ENCODE measurements around the gene LRRC47. TPM values are rescaled to one million over a fixed set of nuclear protein-coding genes. Genes with fewer than 3 reads are reported as not detected.

Gene LRRC47
- polyA plus RNA-seq, 1 donor from 2014 or later, result 21.4 TPM

- H3K27ac Mint-ChIP-seq, result no peak overlapping the region
- no peak overlapping the region for H3K4me3 Mint-ChIP-seq
- no peaks in the 10 kb centered on the region for H3K9me3 Mint-ChIP-seq
- peaks cover 11% of the 10 kb centered on the region for H3K36me3 Mint-ChIP-seq
- peaks cover 0 to 7% (median 0%) of the 10 kb centered on the region in 3 donors for H3K4me1 Mint-ChIP-seq
- no peaks in the 10 kb centered on the region for H3K27me3 Mint-ChIP-seq
Measured at GRCh38 chr1:3785456-3786157, 10.7 kb downstream of the LRRC47 start.

GRCh38 chr1:3785045-3785444, 11.3 kb downstream of the LRRC47 start:
- Mint-ChIP-seq H3K9me3 (no peaks in the 10 kb centered on the region), H3K4me3 (no peak overlapping the region), H3K36me3 (peaks cover 11% of the 10 kb centered on the region), H3K4me1 (peaks cover 0 to 7% (median 0%) of the 10 kb centered on the region in 3 donors), H3K27ac (no peak overlapping the region), H3K27me3 (no peaks in the 10 kb centered on the region)

DNA sequence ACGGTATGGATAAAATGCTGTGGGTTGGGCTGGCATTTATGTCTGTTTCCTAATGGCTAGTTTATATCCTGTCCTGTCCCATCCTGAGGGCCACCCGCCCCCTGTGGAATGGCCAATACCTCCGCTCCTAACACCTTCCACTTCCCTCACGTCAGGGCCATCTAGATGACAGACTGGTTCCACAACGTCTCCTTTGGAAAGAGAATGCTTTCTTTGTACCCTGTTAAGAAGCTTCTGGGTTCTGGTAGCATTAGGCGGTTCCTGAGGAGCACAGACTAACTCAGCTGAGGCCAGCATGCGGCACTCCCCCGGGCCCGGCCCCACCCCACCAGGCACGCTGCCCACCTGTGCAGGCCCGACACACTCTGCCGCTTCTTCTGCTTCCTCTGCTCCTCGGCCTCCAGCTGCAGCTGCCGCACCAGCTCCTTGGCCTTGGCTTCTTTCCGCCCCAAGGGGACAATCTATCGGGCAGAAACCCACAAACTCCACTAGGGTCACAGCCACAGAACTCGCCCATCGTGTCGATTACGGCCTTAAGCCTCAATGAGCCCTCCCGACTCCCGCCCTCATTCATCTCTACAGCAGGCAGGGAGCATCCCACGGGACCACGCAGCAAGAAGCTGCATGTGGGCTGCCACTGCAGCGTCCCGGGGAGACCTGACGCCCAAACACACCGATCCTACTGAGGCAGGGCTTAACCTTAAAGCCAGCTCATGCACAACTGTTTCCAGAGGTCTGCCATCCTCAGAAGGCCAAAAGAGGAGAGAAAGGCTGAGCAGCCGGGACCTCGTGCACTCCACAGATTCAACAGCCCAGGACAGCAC, 12.4 kb downstream of the LRRC47 start:
- Mint-ChIP-seq H3K27ac (no peak overlapping the region), H3K4me1 (peaks cover 0 to 7% (median 0%) of the 10 kb centered on the region in 3 donors), H3K27me3 (no peaks in the 10 kb centered on the region), H3K36me3 (peaks cover 11% of the 10 kb centered on the region), H3K9me3 (no peaks in the 10 kb centered on the region), H3K4me3 (no peak overlapping the region)

GRCh38 chr1:3780901-3781300, 15.4 kb downstream of the LRRC47 start:
- Mint-ChIP-seq H3K36me3 (peaks cover 11% of the 10 kb centered on the region), H3K4me1 (peaks cover under 1 to 2% (median under 1%) of the 10 kb centered on the region in 3 donors), H3K27me3 (no peaks in the 10 kb centered on the region), H3K9me3 (no peaks in the 10 kb centered on the region), H3K27ac (peak overlapping the region in 1 of 3 donors; percentile 31), H3K4me3 (no peak overlapping the region)

DNA sequence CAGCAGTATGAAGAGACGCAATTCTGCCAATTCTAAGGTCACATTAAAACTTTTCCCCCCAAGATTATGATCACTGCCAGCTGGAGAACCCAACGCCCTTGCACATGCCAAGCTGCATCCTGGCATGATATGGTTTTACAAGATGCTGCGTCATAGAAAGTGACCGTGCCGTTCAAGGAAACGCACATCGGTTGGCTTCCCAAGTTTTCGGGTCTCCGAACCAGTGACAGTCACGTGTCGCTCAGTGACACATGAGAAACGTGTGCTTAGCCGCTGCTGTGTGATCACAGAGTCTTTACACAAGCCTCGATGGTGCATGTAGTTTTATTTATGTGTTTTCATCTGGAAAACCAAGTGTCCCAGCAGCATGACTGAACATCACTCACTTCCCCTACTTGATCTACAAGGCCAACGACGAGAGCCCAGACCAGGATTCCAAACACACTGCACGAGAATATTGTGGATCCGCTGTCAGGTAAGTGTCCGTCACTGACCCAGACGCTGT, 16.3 kb downstream of the LRRC47 start:
- Mint-ChIP-seq H3K27ac (peak overlapping the region in 1 of 3 donors; percentile 26), H3K4me1 (peaks cover 2 to 5% (median 4%) of the 10 kb centered on the region in 3 donors), H3K9me3 (no peaks in the 10 kb centered on the region), H3K36me3 (peaks cover 5% of the 10 kb centered on the region), H3K4me3 (no peak overlapping the region), H3K27me3 (no peaks in the 10 kb centered on the region)

GRCh38 chr1:3779265-3779911, 16.9 kb downstream of the LRRC47 start:
- Mint-ChIP-seq H3K36me3 (peaks cover 5% of the 10 kb centered on the region), H3K9me3 (no peaks in the 10 kb centered on the region), H3K4me1 (peaks cover 2 to 5% (median 4%) of the 10 kb centered on the region in 3 donors), H3K27ac (no peak overlapping the region), H3K27me3 (no peaks in the 10 kb centered on the region), H3K4me3 (no peak overlapping the region)

DNA sequence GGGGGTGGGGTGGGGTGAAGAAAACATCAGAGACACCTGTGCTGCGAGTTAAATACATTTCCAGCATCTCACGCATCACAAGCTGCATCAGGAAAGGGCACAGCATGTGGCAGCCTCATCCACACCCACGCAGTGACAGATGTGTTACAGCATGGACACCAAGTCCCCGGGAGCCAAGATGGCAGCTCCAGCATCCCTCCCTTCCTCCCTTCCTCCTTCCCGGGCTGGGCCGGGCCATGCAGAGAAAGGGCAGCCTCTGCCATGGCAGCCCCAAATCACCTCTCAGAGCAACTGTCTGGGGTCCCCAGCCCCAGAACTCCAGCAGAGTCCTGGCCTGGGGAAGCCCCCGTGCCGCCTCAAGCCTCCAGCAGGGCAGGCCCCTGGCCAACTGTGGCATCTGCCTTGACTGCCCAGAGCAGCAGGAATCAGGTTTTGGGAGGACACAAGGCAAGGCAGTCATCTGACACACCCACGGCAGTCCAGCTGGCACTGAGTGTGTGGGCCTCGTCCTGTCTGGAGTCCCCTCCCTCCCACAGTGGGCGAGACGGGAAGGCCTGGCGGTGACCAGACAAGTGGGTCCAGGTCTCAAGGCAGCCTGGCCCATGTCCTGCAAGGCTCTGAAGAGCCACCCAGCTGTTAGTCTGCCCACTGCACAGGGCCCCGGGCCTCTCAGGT, 17.6 kb downstream of the LRRC47 start:
- Mint-ChIP-seq H3K9me3 (no peaks in the 10 kb centered on the region), H3K27me3 (no peaks in the 10 kb centered on the region), H3K4me1 (peaks cover 2 to 5% (median 4%) of the 10 kb centered on the region in 3 donors), H3K36me3 (peaks cover 1% of the 10 kb centered on the region), H3K4me3 (no peak overlapping the region), H3K27ac (peak overlapping the region in 1 of 3 donors; percentile 16)

DNA sequence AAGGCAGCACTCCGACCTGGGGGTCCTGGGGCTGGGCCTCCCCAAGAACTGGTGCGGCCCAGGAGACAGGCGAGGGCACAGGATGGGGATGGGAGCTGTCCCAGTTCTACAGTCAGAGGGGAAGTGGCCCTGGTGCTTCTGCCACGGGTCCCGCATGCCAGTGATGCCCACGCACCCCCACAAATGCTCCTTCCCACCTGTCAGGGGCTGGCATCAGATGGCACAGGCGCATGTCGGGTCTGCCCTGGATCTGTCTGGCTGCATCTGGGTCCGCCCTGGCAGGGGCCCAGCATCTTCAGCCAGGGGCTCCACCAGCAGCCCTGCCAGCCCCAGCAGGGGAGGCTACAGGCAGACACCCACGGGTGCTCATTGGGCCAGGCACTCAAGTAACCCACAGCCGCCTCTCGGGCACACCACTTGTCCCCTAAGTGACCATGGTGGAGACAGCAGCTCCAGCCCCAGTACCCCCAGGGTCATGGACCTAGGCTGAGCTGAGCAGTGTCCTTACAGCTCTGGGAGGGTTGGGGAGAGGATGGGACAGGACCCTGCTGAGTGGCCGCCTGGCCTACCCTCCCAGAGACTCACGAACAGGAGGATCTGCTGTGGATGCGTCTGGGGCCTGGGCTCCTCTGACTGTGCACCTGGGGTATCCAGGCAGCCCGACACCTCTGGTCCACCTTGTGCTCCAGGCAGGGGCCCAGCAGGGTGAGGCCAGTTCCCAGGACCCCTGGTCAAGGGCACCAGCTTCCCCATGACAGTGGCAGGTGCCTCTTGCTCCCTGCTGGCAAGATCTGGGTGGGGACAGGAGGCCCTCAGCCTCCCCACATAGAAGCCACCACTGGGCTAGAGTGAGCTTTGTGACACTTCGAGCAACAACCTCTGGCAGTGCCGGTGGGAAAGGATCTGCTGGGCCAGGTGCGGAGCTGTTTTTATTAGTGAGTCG, 18.4 kb downstream of the LRRC47 start:
- H3K27ac Mint-ChIP-seq, result peak overlapping the region in 1 of 3 donors; percentile 16
- H3K27me3 Mint-ChIP-seq, result no peaks in the 10 kb centered on the region
- peaks cover 2 to 5% (median 4%) of the 10 kb centered on the region in 3 donors for H3K4me1 Mint-ChIP-seq
- H3K4me3 Mint-ChIP-seq, result peak overlapping the region in 1 of 4 donors; percentile 52
- no peaks in the 10 kb centered on the region for H3K36me3 Mint-ChIP-seq
- H3K9me3 Mint-ChIP-seq, result no peaks in the 10 kb centered on the region

GRCh38 chr1:3777078-3777547, 19.2 kb downstream of the LRRC47 start:
- Mint-ChIP-seq H3K27me3 (no peaks in the 10 kb centered on the region), H3K4me3 (peak overlapping the region in 1 of 4 donors; percentile 37), H3K9me3 (no peaks in the 10 kb centered on the region), H3K36me3 (no peaks in the 10 kb centered on the region), H3K27ac (no peak overlapping the region), H3K4me1 (peaks cover 2 to 5% (median 4%) of the 10 kb centered on the region in 3 donors)

DNA sequence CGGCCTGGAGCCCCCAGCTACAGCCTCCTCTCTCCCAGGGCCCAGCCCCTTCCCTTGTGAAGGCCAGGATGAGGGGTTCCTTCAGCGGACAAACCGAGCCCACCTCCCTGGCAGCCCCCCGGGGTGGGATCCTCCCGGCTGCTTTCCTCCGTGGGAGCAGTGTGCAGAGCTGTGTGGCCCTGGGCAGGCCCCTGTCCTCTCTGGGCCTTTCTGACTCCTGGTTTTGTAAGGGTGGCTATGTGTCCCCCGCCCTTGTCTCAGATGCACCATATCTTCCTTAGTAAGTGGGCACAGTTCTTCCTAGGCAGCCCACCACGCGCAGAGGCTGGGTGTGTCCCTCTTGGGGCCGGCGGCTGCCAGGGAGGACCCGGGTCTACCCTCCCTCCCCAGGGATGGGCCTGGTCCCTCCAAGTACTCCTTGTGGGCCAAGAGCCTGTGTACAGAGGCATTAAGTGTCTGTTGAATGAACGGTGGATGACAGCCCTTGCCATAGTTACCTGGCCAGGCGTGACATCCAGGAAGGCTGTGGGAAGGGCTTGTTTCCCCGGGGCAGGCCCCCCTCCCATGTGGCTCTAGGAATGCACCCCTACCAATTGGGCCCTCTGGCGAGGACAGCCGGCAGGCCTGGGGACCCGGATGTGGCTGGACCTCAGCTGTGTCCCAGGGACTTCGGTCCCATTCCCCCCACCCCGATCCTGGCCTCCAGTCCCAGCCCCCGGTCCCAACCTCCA, 19.9 kb downstream of the LRRC47 start:
- Mint-ChIP-seq H3K27me3 (no peaks in the 10 kb centered on the region), H3K27ac (no peak overlapping the region), H3K9me3 (no peaks in the 10 kb centered on the region), H3K36me3 (no peaks in the 10 kb centered on the region), H3K4me1 (peaks cover 5% of the 10 kb centered on the region in 3 donors), H3K4me3 (peak overlapping the region in 2 of 4 donors; percentile 52 to 62)

GRCh38 chr1:3775490-3776230, 20.6 kb downstream of the LRRC47 start:
- peak overlapping the region; percentile 56 to 80 (median 68) for H3K4me3 Mint-ChIP-seq
- no peaks in the 10 kb centered on the region for H3K27me3 Mint-ChIP-seq

DNA sequence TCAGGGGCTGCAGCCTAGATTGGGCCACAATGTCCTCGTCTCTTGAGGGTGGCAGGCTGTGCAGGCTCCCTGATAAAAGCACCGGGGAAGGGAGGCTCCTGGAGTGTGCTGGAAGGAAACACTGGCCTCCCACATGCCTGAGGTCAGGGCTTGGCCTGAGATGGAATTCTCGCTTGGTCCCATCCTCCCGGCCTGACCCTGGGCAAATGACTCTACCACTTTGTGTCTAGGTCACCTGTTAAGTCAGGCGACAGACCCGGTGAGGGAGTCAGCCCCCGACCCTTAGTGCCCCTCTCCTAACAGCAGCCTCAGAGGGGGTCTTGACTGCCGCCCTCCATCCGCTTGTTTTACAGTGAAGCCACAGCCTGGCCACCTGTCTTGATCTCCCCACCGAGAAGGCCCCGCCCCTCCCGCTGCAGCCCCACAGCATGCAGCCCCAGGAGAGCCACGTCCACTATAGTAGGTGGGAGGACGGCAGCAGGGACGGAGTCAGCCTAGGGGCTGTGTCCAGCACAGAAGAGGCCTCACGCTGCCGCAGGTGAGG, 21.3 kb downstream of the LRRC47 start:
- Mint-ChIP-seq H3K27me3 (no peaks in the 10 kb centered on the region), H3K4me1 (peaks cover 5% of the 10 kb centered on the region in 3 donors), H3K36me3 (no peaks in the 10 kb centered on the region), H3K27ac (peak overlapping the region in 1 of 3 donors; percentile 73), H3K4me3 (peak overlapping the region in 3 of 4 donors; percentile 35 to 80 (median 74)), H3K9me3 (no peaks in the 10 kb centered on the region)

More at GRCh38 chr1:3775490-3776230, 20.6 kb downstream of the LRRC47 start:
- Mint-ChIP-seq H3K27ac (peak overlapping the region in 2 of 3 donors; percentile 47 to 73), H3K4me1 (peaks cover 5% of the 10 kb centered on the region in 3 donors), H3K9me3 (no peaks in the 10 kb centered on the region), H3K36me3 (no peaks in the 10 kb centered on the region)
